GM12891 (cell line): Measurements from ENCODE around the gene MSANTD3.

Experiments used
- POLR2A ChIP-seq: IDR thresholded peaks from 2 replicates; pipeline ENCODE4 v1.6.1; 2011; ENCODE audit warnings: low read depth, low read length, control low read depth
- POLR2AphosphoS5 ChIP-seq: IDR thresholded peaks from 2 replicates; pipeline ENCODE4 v1.6.1; 2011; ENCODE audit warnings: low read depth, low read length, control low read depth
- SPI1 ChIP-seq: IDR thresholded peaks from 2 replicates; pipeline ENCODE4 v1.6.1; 2011; ENCODE audit warnings: low read depth, low read length, control low read depth

DNA sequence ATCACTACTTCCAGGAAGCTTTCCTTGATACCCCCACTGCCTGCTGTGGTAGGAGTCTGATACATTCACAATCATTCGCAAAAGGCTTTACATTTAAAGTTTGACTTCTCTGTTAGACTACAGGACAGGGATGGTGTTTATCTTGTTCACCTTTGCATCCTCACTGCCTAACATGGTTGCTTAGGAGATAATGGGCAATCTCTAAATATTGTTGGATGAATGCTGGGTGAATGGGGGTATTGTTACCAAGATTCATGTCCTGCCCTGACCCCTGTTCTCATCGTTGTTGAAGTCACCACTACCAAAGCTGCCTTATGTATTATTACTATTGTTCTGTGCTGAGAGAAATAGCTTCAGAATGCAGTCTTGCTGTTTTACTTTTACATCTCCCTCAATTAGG lies 38.3 kb downstream of the MSANTD3 start:
- no peak for TF ChIP-seq POLR2A
- TF ChIP-seq POLR2AphosphoS5: no peak
- no peak for TF ChIP-seq SPI1
